CD14-positive monocyte (primary cell): ENCODE data around the gene NADK2. TPM values are rescaled to one million over a fixed set of nuclear protein-coding genes. Genes with fewer than 3 reads are reported as not detected.

Experiments used
- DNase-seq, 3 donors: peaks; one replicate each; pipeline ENCODE4 v3.0.0-alpha.2; 2011 to 2022
- H2AFZ ChIP-seq: 2 replicates; pipeline ENCODE4 v1.6.0; 2012; ENCODE audit warnings: mild to moderate bottlenecking, low read depth, low read length, inconsistent platforms; ENCODE audit not compliant: insufficient read depth, poor library complexity, severe bottlenecking
- H3K27ac ChIP-seq, 2 donors: 1 replicate in 1 of 2; 2 replicates in 1 of 2; pipeline ENCODE4 v1.5.1; 2012 to 2013; ENCODE audit warnings: low read length in 2 of 2, control low read depth in 1 of 2, inconsistent platforms in 1 of 2, low read depth in 1 of 2, mild to moderate bottlenecking in 1 of 2
- H3K27me3 ChIP-seq, 2 donors: one replicate each; pipeline versions ENCODE4 v1.6.0 to v1.6.1; 2011 to 2013; ENCODE audit warnings: low read length in 2 of 2; ENCODE audit not compliant: control insufficient read depth in 2 of 2, insufficient read depth in 2 of 2
- H3K36me3 ChIP-seq, 2 donors: replicated peaks in 1 of 2; 1 replicate in 1 of 2; 2 replicates in 1 of 2; pipeline versions ENCODE4 v1.5.1 to v1.6.1; 2012 to 2013; ENCODE audit warnings: low read length in 2 of 2, control low read depth in 1 of 2, inconsistent platforms in 1 of 2, mild to moderate bottlenecking in 1 of 2; ENCODE audit not compliant: insufficient read depth in 2 of 2, control insufficient read depth in 1 of 2
- H3K4me1 ChIP-seq, 2 donors: 1 replicate in 1 of 2; 2 replicates in 1 of 2; pipeline versions ENCODE4 v1.5.1 to v1.6.1; 2012 to 2013; ENCODE audit warnings: low read length in 2 of 2, control low read depth in 1 of 2, inconsistent platforms in 1 of 2, mild to moderate bottlenecking in 1 of 2, moderate library complexity in 1 of 2; ENCODE audit not compliant: insufficient read depth in 2 of 2, control insufficient read depth in 1 of 2
- H3K4me2 ChIP-seq: replicated peaks from 2 replicates; pipeline ENCODE3; 2012; ENCODE audit warnings: low read length, moderate library complexity, mild to moderate bottlenecking; ENCODE audit not compliant: poor library complexity, severe bottlenecking; ENCODE audit errors: extremely low read depth
- H3K4me3 ChIP-seq, 3 experiments: fragments of 200-600 bp in 1 of 3; sonication (generic) in 1 of 3; replicated peaks in 1 of 3; 1 replicate in 2 of 3; 2 replicates in 1 of 3; pipeline ENCODE4 v1.5.1; 2011 to 2013; ENCODE audit warnings: low read length in 3 of 3, mild to moderate bottlenecking in 3 of 3, control low read depth in 2 of 3, low read depth in 2 of 3, inconsistent platforms in 1 of 3, moderate library complexity in 1 of 3
- H3K79me2 ChIP-seq: 2 replicates; pipeline ENCODE4 v1.6.0; 2012; ENCODE audit warnings: mild to moderate bottlenecking, control low read depth, inconsistent platforms, low read length, moderate library complexity; ENCODE audit not compliant: insufficient read depth
- H3K9ac ChIP-seq: 2 replicates; pipeline ENCODE4 v1.6.0; 2017; ENCODE audit warnings: low read length, mild to moderate bottlenecking; ENCODE audit not compliant: insufficient read depth, poor library complexity, severe bottlenecking
- H3K9me3 ChIP-seq, 2 donors: replicated peaks in 1 of 2; 1 replicate in 1 of 2; 2 replicates in 1 of 2; pipeline versions ENCODE4 v1.5.1 to v1.6.1; 2012 to 2013; ENCODE audit warnings: low read length in 2 of 2, control low read depth in 1 of 2; ENCODE audit not compliant: control insufficient read depth in 1 of 2, insufficient read depth in 1 of 2
- H4K20me1 ChIP-seq: 2 replicates; pipeline ENCODE4 v1.6.0; 2012; ENCODE audit warnings: mild to moderate bottlenecking, low read length, control low read depth, moderate library complexity; ENCODE audit not compliant: insufficient read depth
- H3K27ac Mint-ChIP-seq, 7 donors: one replicate each; pipeline ENCODE4 v1.8.0; 2020; ENCODE audit warnings: mild to moderate bottlenecking in 7 of 7, mixed read lengths in 7 of 7, moderate library complexity in 6 of 7, inconsistent platforms in 2 of 7
- H3K27me3 Mint-ChIP-seq, 3 donors: one replicate each; pipeline ENCODE4 v1.8.0; 2021 to 2022; ENCODE audit warnings: low read depth in 3 of 3, mild to moderate bottlenecking in 3 of 3, mixed read lengths in 3 of 3, moderate library complexity in 3 of 3, inconsistent platforms in 1 of 3
- H3K36me3 Mint-ChIP-seq, 2 donors: one replicate each; pipeline ENCODE4 v1.8.0; 2020; ENCODE audit warnings: mixed read lengths in 2 of 2, inconsistent platforms in 1 of 2, mild to moderate bottlenecking in 1 of 2
- H3K4me1 Mint-ChIP-seq: one replicate; pipeline ENCODE4 v1.8.0; 2020; ENCODE audit warnings: mild to moderate bottlenecking, mixed read lengths
- H3K4me3 Mint-ChIP-seq, 2 donors: one replicate each; pipeline ENCODE4 v1.8.0; 2020; ENCODE audit warnings: mild to moderate bottlenecking in 2 of 2, mixed read lengths in 2 of 2, moderate library complexity in 1 of 2
- H3K9me3 Mint-ChIP-seq, 7 donors: one replicate each; pipeline ENCODE4 v1.8.0; 2020 to 2022; ENCODE audit warnings: mixed read lengths in 7 of 7, mild to moderate bottlenecking in 6 of 7, moderate library complexity in 6 of 7, inconsistent platforms in 2 of 7
- WGBS: methylation state at CpG from one replicate; pipeline ENCODE4 v1.1.5; 2013; ENCODE audit warnings: missing lambda C conversion rate; ENCODE audit not compliant: insufficient coverage; 5-methylcytosine and 5-hydroxymethylcytosine counted together
- intact Hi-C, 2 donors: fragments of 100-400 bp; cut with micrococcal nuclease; formaldehyde crosslinking; loops; one replicate each; pipeline versions ENCODE4 v1.15.0 to v1.15.1; 2023
- polyA plus RNA-seq, 3 donors: library from polyadenylated mRNA; depleted of rRNA in 1 of 3; unstranded in 2 of 3; stranded (reverse) in 1 of 3; fragments of 300-500 nt in 2 of 3; fragments of >200 nt in 1 of 3; fragmentation: Illumina TruSeq in 2 of 3; gene quantifications; 1 replicate in 2 of 3; 2 replicates in 1 of 3; pipeline ENCODE4 v1.2.3, GENCODE V29; 2012 to 2021
- TF ChIP-seq, protein P1 (sequence below): fragments of 200-600 bp; IDR thresholded peaks from one replicate; pipeline ENCODE4 v1.8.0; 2022; ENCODE audit warnings: antibody characterized with exemption, mild to moderate bottlenecking

Gene NADK2
- polyA plus RNA-seq, 3 donors, result 2.6 to 5.9 (median 3.3) TPM

DNA sequence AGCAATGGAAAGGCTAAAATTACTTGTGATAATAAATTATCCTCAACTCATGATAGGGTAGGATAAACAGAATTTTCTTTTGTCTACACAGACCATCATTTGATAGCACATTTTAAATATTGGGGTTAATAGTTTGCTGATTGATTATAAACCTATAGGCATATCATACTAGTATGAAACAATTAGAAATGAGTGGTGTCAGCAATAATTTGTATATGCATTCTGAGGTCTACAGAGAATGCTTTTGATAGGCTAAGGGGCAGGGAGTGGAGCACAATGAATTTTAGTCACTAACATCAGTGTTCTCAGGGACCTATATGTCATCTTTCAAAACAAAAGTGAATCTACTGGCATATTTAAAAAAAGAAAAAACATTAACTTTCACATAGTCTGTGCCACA is 27.8 kb upstream of the NADK2 start:
- Histone ChIP-seq H3K27ac (no peak overlapping the region), H3K4me2 (no peak overlapping the region), H3K27me3 (no peaks in the 10 kb centered on the region), H3K36me3 (no peaks in the 10 kb centered on the region), H3K9ac (no peak overlapping the region), H3K4me1 (peaks cover 13 to 14% of the 10 kb centered on the region in 2 donors), H4K20me1 (no peaks in the 10 kb centered on the region), H3K4me3 (no peak overlapping the region), H2AFZ (no peak overlapping the region), H3K9me3 (no peaks in the 10 kb centered on the region), H3K79me2 (no peaks in the 10 kb centered on the region)
- intact Hi-C loops, result loop anchor here (5.0 to 10.0 kb wide), 4 partner anchors 128 to 423 kb away; no protein-coding TSS in a partner anchor
- peaks cover 0 to 1% (median 0%) of the 10 kb centered on the region in 3 donors for H3K27me3 Mint-ChIP-seq
- no peak overlapping the region for H3K27ac Mint-ChIP-seq
- no peak for DNase-seq
- TF ChIP-seq, protein P1, sequence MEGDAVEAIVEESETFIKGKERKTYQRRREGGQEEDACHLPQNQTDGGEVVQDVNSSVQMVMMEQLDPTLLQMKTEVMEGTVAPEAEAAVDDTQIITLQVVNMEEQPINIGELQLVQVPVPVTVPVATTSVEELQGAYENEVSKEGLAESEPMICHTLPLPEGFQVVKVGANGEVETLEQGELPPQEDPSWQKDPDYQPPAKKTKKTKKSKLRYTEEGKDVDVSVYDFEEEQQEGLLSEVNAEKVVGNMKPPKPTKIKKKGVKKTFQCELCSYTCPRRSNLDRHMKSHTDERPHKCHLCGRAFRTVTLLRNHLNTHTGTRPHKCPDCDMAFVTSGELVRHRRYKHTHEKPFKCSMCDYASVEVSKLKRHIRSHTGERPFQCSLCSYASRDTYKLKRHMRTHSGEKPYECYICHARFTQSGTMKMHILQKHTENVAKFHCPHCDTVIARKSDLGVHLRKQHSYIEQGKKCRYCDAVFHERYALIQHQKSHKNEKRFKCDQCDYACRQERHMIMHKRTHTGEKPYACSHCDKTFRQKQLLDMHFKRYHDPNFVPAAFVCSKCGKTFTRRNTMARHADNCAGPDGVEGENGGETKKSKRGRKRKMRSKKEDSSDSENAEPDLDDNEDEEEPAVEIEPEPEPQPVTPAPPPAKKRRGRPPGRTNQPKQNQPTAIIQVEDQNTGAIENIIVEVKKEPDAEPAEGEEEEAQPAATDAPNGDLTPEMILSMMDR, result no peak
- H3K4me3 Mint-ChIP-seq, result no peak overlapping the region
- no peaks in the 10 kb centered on the region for H3K36me3 Mint-ChIP-seq
- H3K4me1 Mint-ChIP-seq, result peaks cover 16% of the 10 kb centered on the region
- H3K9me3 Mint-ChIP-seq, result no peaks in the 10 kb centered on the region

DNA sequence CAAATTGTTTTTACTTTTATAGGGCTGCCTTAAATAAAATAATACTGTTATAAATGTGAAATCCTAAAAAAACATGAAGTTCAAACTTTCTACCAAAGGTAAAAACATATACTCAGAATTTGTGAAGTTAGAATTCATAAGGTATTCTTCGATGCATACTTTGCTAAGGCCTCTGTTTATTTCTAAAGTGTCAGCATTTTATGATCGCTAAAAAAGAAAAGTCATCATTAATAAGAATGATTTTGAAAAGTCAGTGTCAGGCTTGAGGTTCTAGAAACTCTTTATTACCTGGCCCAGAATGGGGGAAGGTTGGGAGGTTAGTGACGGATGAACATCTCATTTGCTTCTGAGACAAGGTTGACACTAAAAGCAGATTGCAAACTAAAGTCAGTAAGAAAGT is 26.2 kb upstream of the NADK2 start:
- H3K27ac Mint-ChIP-seq, result no peak overlapping the region
- intact Hi-C loops, result loop anchor here (2.0 to 10.0 kb wide), 5 partner anchors 129 to 425 kb away; no protein-coding TSS in a partner anchor

More for the DNA sequence above, 26.2 kb upstream of the NADK2 start:
- H3K9ac ChIP-seq, result no peak overlapping the region
- H3K27me3 ChIP-seq, result no peaks in the 10 kb centered on the region
- no peak overlapping the region for H3K4me2 ChIP-seq
- no peak overlapping the region for H3K4me3 ChIP-seq
- no peaks in the 10 kb centered on the region for H3K4me1 ChIP-seq
- Mint-ChIP-seq H3K9me3 (no peaks in the 10 kb centered on the region), H3K4me3 (no peak overlapping the region), H3K4me1 (peaks cover 2% of the 10 kb centered on the region), H3K36me3 (no peaks in the 10 kb centered on the region), H3K27me3 (peaks cover 0 to 3% (median 1%) of the 10 kb centered on the region in 3 donors)
- 100% methylated on average over 1 of the region's 3 CpGs for WGBS
- no peak overlapping the region for H3K27ac ChIP-seq
- DNase-seq, result no peak
- TF ChIP-seq, protein P1, result no peak
- no peaks in the 10 kb centered on the region for H3K9me3 ChIP-seq
- H4K20me1 ChIP-seq, result no peaks in the 10 kb centered on the region
- H3K79me2 ChIP-seq, result no peaks in the 10 kb centered on the region
- H3K36me3 ChIP-seq, result no peaks in the 10 kb centered on the region
- no peak overlapping the region for H2AFZ ChIP-seq
